Liver (tissue), 9 donors: ENCODE measurements around the gene ARAP1. TPM values are rescaled to one million over a fixed set of nuclear protein-coding genes. Genes with fewer than 3 reads are reported as not detected.

Experiments used
- DNase-seq: peaks from one replicate; pipeline ENCODE4 v3.0.0-alpha.2; 2017; ENCODE audit warnings: low spot score
- H3K27ac ChIP-seq, 2 donors: one replicate each; pipeline ENCODE4 v1.7.0; 2013; ENCODE audit warnings: inconsistent platforms in 2 of 2, low read length in 2 of 2, control low read depth in 1 of 2, low read depth in 1 of 2, mild to moderate bottlenecking in 1 of 2
- H3K27me3 ChIP-seq, 4 donors: one replicate each; pipeline versions ENCODE4 v1.6.1 to v1.7.0; 2013; ENCODE audit warnings: low read length in 3 of 4, inconsistent platforms in 1 of 4, mild to moderate bottlenecking in 1 of 4, moderate library complexity in 1 of 4; ENCODE audit not compliant: control insufficient read depth in 4 of 4, insufficient read depth in 4 of 4
- H3K36me3 ChIP-seq, 4 donors: one replicate each; pipeline versions ENCODE4 v1.6.1 to v1.7.0; 2013; ENCODE audit warnings: low read length in 3 of 4, mild to moderate bottlenecking in 3 of 4, low read depth in 1 of 4, moderate library complexity in 1 of 4; ENCODE audit not compliant: control insufficient read depth in 4 of 4, insufficient read depth in 3 of 4
- H3K4me1 ChIP-seq, 4 donors: one replicate each; pipeline versions ENCODE4 v1.6.1 to v1.7.0; 2013; ENCODE audit warnings: low read length in 3 of 4, mild to moderate bottlenecking in 3 of 4, moderate library complexity in 1 of 4; ENCODE audit not compliant: control insufficient read depth in 4 of 4, insufficient read depth in 4 of 4
- H3K4me3 ChIP-seq, 3 donors: one replicate each; pipeline versions ENCODE4 v1.6.1 to v1.7.0; 2013; ENCODE audit warnings: low read length in 3 of 3, control low read depth in 1 of 3, low read depth in 1 of 3, mild to moderate bottlenecking in 1 of 3
- H3K9ac ChIP-seq, 2 donors: one replicate each; pipeline ENCODE4 v1.7.0; 2013; ENCODE audit warnings: low read length in 2 of 2, mild to moderate bottlenecking in 2 of 2, moderate library complexity in 2 of 2, control low read depth in 1 of 2, low read depth in 1 of 2
- H3K9me3 ChIP-seq, 4 donors: one replicate each; pipeline versions ENCODE4 v1.6.1 to v1.7.0; 2013; ENCODE audit warnings: low read length in 3 of 4; ENCODE audit not compliant: control insufficient read depth in 4 of 4
- EGR1 ChIP-seq, 2 donors: IDR thresholded peaks; 2 replicates each; pipeline ENCODE4 v1.6.1; 2016 to 2018; ENCODE audit warnings: antibody characterized with exemption in 2 of 2, low read depth in 2 of 2
- FOXA1 ChIP-seq: IDR thresholded peaks from 2 replicates; pipeline ENCODE4 v1.6.1; 2016; ENCODE audit warnings: antibody characterized with exemption
- FOXA2 ChIP-seq: IDR thresholded peaks from 2 replicates; pipeline ENCODE4 v1.6.1; 2016; ENCODE audit warnings: antibody characterized with exemption
- GABPA ChIP-seq, 2 donors: IDR thresholded peaks in 1 of 2; conservative IDR thresholded peaks in 1 of 2; 2 replicates each; pipeline ENCODE4 v1.6.1; 2016; ENCODE audit warnings: antibody characterized with exemption in 2 of 2, mild to moderate bottlenecking in 1 of 2, moderate library complexity in 1 of 2
- HNF4A ChIP-seq, 2 donors: conservative IDR thresholded peaks; 2 replicates each; pipeline ENCODE4 v1.6.1; 2016; ENCODE audit warnings: antibody characterized with exemption in 2 of 2, mild to moderate bottlenecking in 2 of 2
- HNF4G ChIP-seq: IDR thresholded peaks from 2 replicates; pipeline ENCODE4 v1.6.1; 2016; ENCODE audit warnings: antibody characterized with exemption
- JUND ChIP-seq, 2 donors: IDR thresholded peaks; 2 replicates each; pipeline ENCODE4 v1.6.1; 2016; ENCODE audit warnings: antibody characterized with exemption in 2 of 2
- NR2F2 ChIP-seq: IDR thresholded peaks from 2 replicates; pipeline ENCODE4 v1.6.1; 2016; ENCODE audit warnings: antibody characterized with exemption
- RAD21 ChIP-seq, 2 donors: IDR thresholded peaks; 2 replicates each; pipeline ENCODE4 v1.6.1; 2016; ENCODE audit warnings: antibody characterized with exemption in 2 of 2, mild to moderate bottlenecking in 2 of 2
- RXRA ChIP-seq, 2 donors: IDR thresholded peaks; 2 replicates each; pipeline ENCODE4 v1.6.1; 2017 to 2018; ENCODE audit warnings: antibody characterized with exemption in 2 of 2, mild to moderate bottlenecking in 1 of 2
- SP1 ChIP-seq: IDR thresholded peaks from 2 replicates; pipeline ENCODE4 v1.6.1; 2018; ENCODE audit warnings: antibody characterized with exemption, mild to moderate bottlenecking
- TAF1 ChIP-seq: conservative IDR thresholded peaks from 2 replicates; pipeline ENCODE4 v1.6.1; 2016; ENCODE audit warnings: antibody characterized with exemption, mild to moderate bottlenecking
- YY1 ChIP-seq: IDR thresholded peaks from 2 replicates; pipeline ENCODE4 v1.6.1; 2016; ENCODE audit warnings: antibody characterized with exemption, mild to moderate bottlenecking
- WGBS: extraction: QIAGEN DNeasy Blood & Tissue Kit; methylation state at CpG from one replicate; pipeline ENCODE4 v1.1.7; 2013; 5-methylcytosine and 5-hydroxymethylcytosine counted together
- polyA plus RNA-seq, 2 donors: library from polyadenylated mRNA; stranded (reverse) in 1 of 2; unstranded in 1 of 2; fragments of 200-250 nt in 1 of 2; fragments of >200 nt in 1 of 2; fragmentation: Nextera tagmentation in 1 of 2; extraction: Ambion mirVana in 1 of 2; gene quantifications; one replicate each; pipeline versions ENCODE4 v1.2.1 to v1.2.3, GENCODE V29; 2013 to 2015
- total RNA-seq, 2 donors: library from RNA; depleted of rRNA; stranded (reverse); fragments of >200 nt; gene quantifications; one replicate each; pipeline ENCODE4 v1.2.3, GENCODE V29; 2014
- TF ChIP-seq, protein P1 (sequence below): fragments of 150-350 bp; IDR thresholded peaks from 2 replicates; pipeline ENCODE4 v1.5.1; 2017; ENCODE audit warnings: improper control_type of control experiment, low read depth, low read length; ENCODE audit not compliant: missing input control
- TF ChIP-seq, protein P2 (sequence below): IDR thresholded peaks from 2 replicates; pipeline ENCODE4 v1.6.1; 2016; ENCODE audit warnings: antibody characterized with exemption, mild to moderate bottlenecking
- TF ChIP-seq, protein P3 (sequence below): IDR thresholded peaks from 2 replicates; pipeline ENCODE4 v1.6.1; 2016; ENCODE audit warnings: antibody characterized with exemption
- TF ChIP-seq, protein P4 (sequence below): IDR thresholded peaks from 2 replicates; pipeline ENCODE4 v1.6.1; 2016; ENCODE audit warnings: antibody characterized with exemption
- TF ChIP-seq, protein P5 (sequence below): IDR thresholded peaks from 2 replicates; pipeline ENCODE4 v1.6.1; 2016; ENCODE audit warnings: antibody characterized with exemption
- donor health status: healthy.
- donor health status: healthy.
- donor health status: healthy.
- donor health status: healthy.
- donor health status: healthy.

ARAP1 gene
- total and polyA plus RNA-seq, 4 donors, result 14.4 to 77.8 (median 43.5) TPM

DNA sequence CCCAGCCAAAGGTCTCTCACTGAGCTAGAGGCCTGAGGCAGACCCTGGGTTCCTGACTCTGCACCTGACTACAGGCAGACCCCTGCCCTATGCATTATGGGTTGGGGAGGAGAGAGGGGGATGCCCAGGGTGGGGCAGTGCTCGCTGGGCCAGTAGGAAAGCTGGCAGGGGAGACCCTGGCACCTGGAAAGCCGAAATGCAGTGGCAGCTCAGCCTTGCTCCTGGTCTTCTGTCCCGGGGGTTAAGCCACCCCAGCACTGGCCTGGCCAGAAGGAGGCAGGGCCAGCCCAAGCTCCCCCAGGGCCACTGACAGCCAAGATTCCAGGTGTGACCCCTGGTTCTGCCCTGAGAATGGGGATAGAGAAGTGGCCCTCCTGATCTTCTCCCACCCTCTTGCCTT is 5.4 kb downstream of the ARAP1 start:
- WGBS, result 93% methylated on average over 3 of the region's 3 CpGs
- no peak overlapping the region for H3K27ac ChIP-seq
- DNase-seq, result no peak

DNA sequence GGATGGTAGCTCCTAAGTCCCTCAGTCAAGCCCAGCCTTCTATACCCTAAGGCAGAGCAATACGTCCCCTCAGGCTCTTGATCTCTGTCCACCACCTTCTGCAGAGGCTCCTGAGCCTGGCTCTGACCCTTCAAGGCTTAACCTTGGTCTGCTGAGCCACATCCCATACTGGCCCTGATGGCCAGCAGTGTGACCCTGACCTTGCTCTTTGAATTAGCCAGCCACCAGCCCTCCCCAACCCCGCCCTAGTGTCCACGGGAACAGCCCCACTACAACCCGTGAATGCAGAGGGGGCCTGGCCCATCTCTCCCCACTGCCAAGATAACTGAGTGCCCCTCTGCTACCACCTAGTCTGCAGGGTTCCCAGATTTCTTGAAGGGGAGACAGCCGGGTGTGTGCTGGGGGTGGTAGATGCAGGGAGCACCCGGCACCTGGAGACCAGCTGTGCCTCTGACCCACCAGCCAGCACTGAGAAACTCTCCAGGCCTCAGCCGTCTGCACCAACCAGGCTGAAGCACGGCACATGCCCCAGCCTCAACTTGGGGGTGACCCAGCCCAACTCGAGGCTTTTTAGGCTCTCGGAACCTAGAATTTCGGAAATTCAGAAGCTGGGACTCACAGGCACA is 6.2 kb downstream of the ARAP1 start:
- Histone ChIP-seq H3K4me1 (peaks cover 4 to 20% (median 18%) of the 10 kb centered on the region in 4 donors), H3K27me3 (no peaks in the 10 kb centered on the region), H3K4me3 (no peak overlapping the region), H3K27ac (no peak overlapping the region), H3K9ac (no peak overlapping the region), H3K9me3 (no peaks in the 10 kb centered on the region), H3K36me3 (no peaks in the 10 kb centered on the region)
- TF ChIP-seq, protein P1, sequence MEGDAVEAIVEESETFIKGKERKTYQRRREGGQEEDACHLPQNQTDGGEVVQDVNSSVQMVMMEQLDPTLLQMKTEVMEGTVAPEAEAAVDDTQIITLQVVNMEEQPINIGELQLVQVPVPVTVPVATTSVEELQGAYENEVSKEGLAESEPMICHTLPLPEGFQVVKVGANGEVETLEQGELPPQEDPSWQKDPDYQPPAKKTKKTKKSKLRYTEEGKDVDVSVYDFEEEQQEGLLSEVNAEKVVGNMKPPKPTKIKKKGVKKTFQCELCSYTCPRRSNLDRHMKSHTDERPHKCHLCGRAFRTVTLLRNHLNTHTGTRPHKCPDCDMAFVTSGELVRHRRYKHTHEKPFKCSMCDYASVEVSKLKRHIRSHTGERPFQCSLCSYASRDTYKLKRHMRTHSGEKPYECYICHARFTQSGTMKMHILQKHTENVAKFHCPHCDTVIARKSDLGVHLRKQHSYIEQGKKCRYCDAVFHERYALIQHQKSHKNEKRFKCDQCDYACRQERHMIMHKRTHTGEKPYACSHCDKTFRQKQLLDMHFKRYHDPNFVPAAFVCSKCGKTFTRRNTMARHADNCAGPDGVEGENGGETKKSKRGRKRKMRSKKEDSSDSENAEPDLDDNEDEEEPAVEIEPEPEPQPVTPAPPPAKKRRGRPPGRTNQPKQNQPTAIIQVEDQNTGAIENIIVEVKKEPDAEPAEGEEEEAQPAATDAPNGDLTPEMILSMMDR, result no peak
- TF ChIP-seq HNF4G (no peak), GABPA (IDR thresholded peaks at IDR 0.05 in 1 of 2, conservative IDR thresholded peaks at IDR 0.05 in 1 of 2) (no peak), SP1 (no peak), YY1 (no peak), FOXA2 (no peak), NR2F2 (no peak), JUND (IDR thresholded peaks at IDR 0.05) (no peak), EGR1 (IDR thresholded peaks at IDR 0.05; ENCODE audit: low read depth in 2 of 2) (no peak), RXRA (IDR thresholded peaks at IDR 0.05) (no peak), TAF1 (no peak), RAD21 (IDR thresholded peaks at IDR 0.05) (no peak), HNF4A (conservative IDR thresholded peaks at IDR 0.05) (no peak), FOXA1 (no peak)
- TF ChIP-seq, protein P2, sequence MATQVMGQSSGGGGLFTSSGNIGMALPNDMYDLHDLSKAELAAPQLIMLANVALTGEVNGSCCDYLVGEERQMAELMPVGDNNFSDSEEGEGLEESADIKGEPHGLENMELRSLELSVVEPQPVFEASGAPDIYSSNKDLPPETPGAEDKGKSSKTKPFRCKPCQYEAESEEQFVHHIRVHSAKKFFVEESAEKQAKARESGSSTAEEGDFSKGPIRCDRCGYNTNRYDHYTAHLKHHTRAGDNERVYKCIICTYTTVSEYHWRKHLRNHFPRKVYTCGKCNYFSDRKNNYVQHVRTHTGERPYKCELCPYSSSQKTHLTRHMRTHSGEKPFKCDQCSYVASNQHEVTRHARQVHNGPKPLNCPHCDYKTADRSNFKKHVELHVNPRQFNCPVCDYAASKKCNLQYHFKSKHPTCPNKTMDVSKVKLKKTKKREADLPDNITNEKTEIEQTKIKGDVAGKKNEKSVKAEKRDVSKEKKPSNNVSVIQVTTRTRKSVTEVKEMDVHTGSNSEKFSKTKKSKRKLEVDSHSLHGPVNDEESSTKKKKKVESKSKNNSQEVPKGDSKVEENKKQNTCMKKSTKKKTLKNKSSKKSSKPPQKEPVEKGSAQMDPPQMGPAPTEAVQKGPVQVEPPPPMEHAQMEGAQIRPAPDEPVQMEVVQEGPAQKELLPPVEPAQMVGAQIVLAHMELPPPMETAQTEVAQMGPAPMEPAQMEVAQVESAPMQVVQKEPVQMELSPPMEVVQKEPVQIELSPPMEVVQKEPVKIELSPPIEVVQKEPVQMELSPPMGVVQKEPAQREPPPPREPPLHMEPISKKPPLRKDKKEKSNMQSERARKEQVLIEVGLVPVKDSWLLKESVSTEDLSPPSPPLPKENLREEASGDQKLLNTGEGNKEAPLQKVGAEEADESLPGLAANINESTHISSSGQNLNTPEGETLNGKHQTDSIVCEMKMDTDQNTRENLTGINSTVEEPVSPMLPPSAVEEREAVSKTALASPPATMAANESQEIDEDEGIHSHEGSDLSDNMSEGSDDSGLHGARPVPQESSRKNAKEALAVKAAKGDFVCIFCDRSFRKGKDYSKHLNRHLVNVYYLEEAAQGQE, result no peak
- TF ChIP-seq, protein P3, sequence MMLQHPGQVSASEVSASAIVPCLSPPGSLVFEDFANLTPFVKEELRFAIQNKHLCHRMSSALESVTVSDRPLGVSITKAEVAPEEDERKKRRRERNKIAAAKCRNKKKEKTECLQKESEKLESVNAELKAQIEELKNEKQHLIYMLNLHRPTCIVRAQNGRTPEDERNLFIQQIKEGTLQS, result no peak
- TF ChIP-seq, protein P4, sequence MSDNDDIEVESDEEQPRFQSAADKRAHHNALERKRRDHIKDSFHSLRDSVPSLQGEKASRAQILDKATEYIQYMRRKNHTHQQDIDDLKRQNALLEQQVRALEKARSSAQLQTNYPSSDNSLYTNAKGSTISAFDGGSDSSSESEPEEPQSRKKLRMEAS, result no peak
- TF ChIP-seq, protein P5, sequence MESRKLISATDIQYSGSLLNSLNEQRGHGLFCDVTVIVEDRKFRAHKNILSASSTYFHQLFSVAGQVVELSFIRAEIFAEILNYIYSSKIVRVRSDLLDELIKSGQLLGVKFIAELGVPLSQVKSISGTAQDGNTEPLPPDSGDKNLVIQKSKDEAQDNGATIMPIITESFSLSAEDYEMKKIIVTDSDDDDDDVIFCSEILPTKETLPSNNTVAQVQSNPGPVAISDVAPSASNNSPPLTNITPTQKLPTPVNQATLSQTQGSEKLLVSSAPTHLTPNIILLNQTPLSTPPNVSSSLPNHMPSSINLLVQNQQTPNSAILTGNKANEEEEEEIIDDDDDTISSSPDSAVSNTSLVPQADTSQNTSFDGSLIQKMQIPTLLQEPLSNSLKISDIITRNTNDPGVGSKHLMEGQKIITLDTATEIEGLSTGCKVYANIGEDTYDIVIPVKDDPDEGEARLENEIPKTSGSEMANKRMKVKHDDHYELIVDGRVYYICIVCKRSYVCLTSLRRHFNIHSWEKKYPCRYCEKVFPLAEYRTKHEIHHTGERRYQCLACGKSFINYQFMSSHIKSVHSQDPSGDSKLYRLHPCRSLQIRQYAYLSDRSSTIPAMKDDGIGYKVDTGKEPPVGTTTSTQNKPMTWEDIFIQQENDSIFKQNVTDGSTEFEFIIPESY, result no peak
- no peak for DNase-seq
- 91% methylated on average over 11 of the region's 11 CpGs for WGBS

More for the DNA sequence above, 5.4 kb downstream of the ARAP1 start:
- Histone ChIP-seq H3K9ac (no peak overlapping the region), H3K4me3 (no peak overlapping the region), H3K36me3 (no peaks in the 10 kb centered on the region), H3K27me3 (no peaks in the 10 kb centered on the region), H3K9me3 (no peaks in the 10 kb centered on the region), H3K4me1 (peaks cover 2 to 19% (median 17%) of the 10 kb centered on the region in 4 donors)
- TF ChIP-seq GABPA (IDR thresholded peaks at IDR 0.05 in 1 of 2, conservative IDR thresholded peaks at IDR 0.05 in 1 of 2) (no peak), FOXA2 (no peak), RAD21 (IDR thresholded peaks at IDR 0.05) (no peak), RXRA (IDR thresholded peaks at IDR 0.05) (no peak), NR2F2 (no peak), YY1 (no peak)
- TF ChIP-seq, protein P4, result no peak
- TF ChIP-seq, protein P1, result no peak
